AG10803 (cell line): ENCODE results near the gene GMEB2.
"Not testable (repeated sequence)": the region's sequence is repeated elsewhere in the genome, so short reads cannot be mapped to it uniquely, and the experiment has no call there.

Source experiments
- DNase-seq: peaks from one replicate; pipeline ENCODE4 v3.0.0; 2010; ENCODE audit warnings: low read depth
- H3K4me3 ChIP-seq: 2 replicates; pipeline ENCODE4 v1.5.1; 2011; ENCODE audit warnings: mild to moderate bottlenecking, low read length, control low read depth
- CTCF ChIP-seq: conservative IDR thresholded peaks from 2 replicates; pipeline ENCODE4 v1.5.1; 2011; ENCODE audit warnings: mild to moderate bottlenecking, low read length, control low read depth, inconsistent platforms

GMEB2 gene

DNA sequence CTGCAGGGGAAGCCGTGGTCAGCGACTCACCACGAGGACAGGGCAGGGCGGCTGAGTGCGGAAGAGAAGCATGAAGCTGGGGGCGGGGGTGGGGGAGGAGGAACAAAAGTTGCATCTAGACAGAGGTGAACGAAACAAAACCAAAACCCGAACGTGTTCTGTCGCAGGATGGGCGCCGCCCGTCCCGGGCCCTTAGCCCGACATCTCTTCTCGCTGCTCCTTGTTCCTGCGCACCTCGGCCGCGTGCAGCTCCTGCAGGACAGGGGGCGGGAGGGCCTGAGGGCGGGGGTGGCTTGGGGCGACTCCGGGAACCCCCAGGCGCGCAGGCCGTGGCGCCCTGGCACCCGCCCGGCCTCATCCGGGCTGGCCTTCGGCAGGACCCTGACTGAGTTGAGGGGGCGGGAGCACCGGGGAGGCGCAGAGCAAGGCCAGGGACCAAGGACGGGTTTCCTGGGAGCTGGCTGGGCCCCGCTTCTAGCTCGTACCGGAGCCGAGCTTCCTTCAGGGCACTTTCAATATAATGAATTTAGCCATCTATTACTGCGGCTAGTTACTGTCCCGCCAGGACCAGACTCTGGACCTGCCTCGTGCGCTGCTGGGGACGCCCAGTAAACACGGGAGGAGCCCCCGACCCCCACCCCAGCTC lies 14.4 kb upstream of the GMEB2 start:
- TF ChIP-seq CTCF, result no peak
- DNase-seq, result no peak
- H3K4me3 ChIP-seq, result peak overlapping the region; percentile 36

DNA sequence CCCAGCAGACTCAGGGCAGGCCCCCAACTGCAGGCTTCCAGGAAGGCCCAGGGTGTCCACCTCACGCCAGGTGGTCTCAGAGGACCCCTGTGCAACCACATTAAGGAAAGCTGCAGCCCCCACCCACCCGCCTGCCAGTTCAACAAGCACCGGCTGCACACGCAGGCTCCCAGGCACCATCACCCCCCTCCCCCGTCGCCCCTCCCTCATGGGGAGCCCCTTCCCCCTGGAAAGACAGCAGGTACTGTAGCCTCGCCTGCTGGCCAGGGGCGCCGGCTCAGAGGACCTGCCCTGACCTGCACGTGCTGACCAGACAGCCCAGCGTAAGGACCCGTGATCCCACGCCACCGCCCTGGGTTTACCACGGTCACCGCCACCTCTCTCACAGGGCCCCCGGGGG lies 13.8 kb upstream of the GMEB2 start:
- DNase-seq, result not testable (repeated sequence)

DNA sequence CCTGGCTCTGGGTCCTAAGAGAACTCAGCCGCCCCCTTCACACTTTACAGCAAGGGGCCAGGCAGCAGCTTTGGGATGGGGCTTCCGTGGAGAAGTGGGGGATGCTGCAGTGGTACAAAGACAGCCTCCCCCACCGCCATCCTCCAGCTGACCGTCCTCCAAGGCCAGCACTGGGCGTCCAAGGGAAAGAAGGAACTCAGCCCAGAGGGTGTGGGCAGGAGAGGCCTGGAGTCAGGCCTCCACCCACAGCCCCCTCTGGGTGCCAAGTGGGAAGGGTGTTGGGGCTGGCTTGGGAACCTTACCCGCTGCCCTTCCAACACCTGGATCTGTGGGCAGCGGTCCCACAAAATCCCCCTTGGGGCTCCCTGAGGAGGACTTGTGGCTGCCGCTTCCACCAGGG lies 13.2 kb upstream of the GMEB2 start:
- TF ChIP-seq CTCF, result no peak
- H3K4me3 ChIP-seq, result no peak overlapping the region
- no peak for DNase-seq

More for the DNA sequence above, 13.8 kb upstream of the GMEB2 start:
- not testable (repeated sequence) for H3K4me3 ChIP-seq

GRCh38 chr20:63639093-63639975 lies 12.4 kb upstream of the GMEB2 start:
- DNase-seq, result no peak
- H3K4me3 ChIP-seq, result no peak overlapping the region
- TF ChIP-seq CTCF, result no peak

GRCh38 chr20:63636752-63637628 lies 10.1 kb upstream of the GMEB2 start:
- DNase-seq, result peak; percentile 32
- TF ChIP-seq CTCF, result no peak
- no peak overlapping the region for H3K4me3 ChIP-seq

GRCh38 chr20:63635431-63636141 lies 8.7 kb upstream of the GMEB2 start:
- H3K4me3 ChIP-seq, result no peak overlapping the region
- TF ChIP-seq CTCF, result no peak

DNA sequence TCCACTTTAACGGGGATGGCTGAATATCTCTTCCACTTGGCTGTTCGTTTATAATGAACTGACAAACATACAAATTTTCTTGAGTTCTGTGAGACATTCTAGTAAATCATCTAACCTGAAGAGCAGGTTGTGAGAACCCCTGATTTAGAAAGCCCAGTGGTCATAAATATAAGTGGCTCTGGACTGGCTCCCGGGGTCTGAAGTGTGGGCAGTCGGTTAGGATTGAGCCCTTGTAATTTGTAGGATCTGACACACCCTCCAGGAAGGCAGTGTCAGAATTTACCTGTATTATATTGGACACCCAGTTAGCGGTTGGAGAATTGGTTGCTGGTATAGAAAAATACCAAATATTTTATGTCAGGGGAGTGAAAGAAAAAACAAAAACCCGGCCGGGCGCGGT lies 6.8 kb upstream of the GMEB2 start:
- TF ChIP-seq CTCF, result no peak
- DNase-seq, result no peak
- no peak overlapping the region for H3K4me3 ChIP-seq

More at GRCh38 chr20:63635431-63636141, 8.7 kb upstream of the GMEB2 start:
- DNase-seq, result no peak

- not testable (repeated sequence) for DNase-seq, H3K4me3 ChIP-seq
Observed at GRCh38 chr20:63631426-63631825, 4.5 kb upstream of the GMEB2 start.

- not testable (repeated sequence) for H3K4me3 ChIP-seq, DNase-seq
Observed at GRCh38 chr20:63630956-63631355, 4.1 kb upstream of the GMEB2 start.
